HCT116 (cell line): ENCODE measurements around the gene MAPKAP1. TPM values are rescaled to one million over a fixed set of nuclear protein-coding genes. Genes with fewer than 3 reads are reported as not detected.

Experiments
- ATAC-seq: fragments of 200-7000 bp; cut with Tn5 transposase; 2 replicates; pipeline ENCODE4 v1.9.1; 2020; ENCODE audit warnings: mild to moderate bottlenecking, moderate library complexity
- BruUV-seq: library from RNA; stranded (reverse); fragments of 400-500 nt; replicated peaks from 2 replicates; lab custom pipeline; 2021; lab: Mats Ljungman, UMichigan
- CTCF ChIA-PET: fragments of 300-600 bp; sonication (Branson Sonifier 250); formaldehyde crosslinking; loops from one replicate; lab custom pipeline; 2021; ENCODE audit warnings: antibody characterized with exemption; lab: Charles Lee
- POLR2A ChIA-PET: fragments of 300-600, 350-600 bp; sonication (Branson Sonifier 250); formaldehyde crosslinking; loops from one replicate; lab custom pipeline; 2021; ENCODE audit warnings: antibody characterized with exemption; lab: Charles Lee
- RAD21 ChIA-PET, 2 experiments: fragments of 300-600 bp; sonication (Branson Sonifier 250); formaldehyde crosslinking; loops; one replicate each; lab custom pipeline; 2023; ENCODE audit warnings: low total read pairs in 2 of 2; ENCODE audit not compliant: uncharacterized antibody in 2 of 2, unreplicated experiment in 2 of 2, low non-redundant PET in 1 of 2; lab: Charles Lee
- DNase-seq: peaks from one replicate; pipeline ENCODE4 v3.0.0-alpha.2; 2010; ENCODE audit warnings: low read depth, low spot score
- H2AFZ ChIP-seq: fragments of 200-600 bp; shearing (Covaris generic), sonication (generic); 2 replicates; pipeline ENCODE4 v1.6.1; 2017; ENCODE audit warnings: low read depth, mixed run types, mixed read lengths, antibody characterized with exemption, low read length; ENCODE audit not compliant: poor library complexity, severe bottlenecking
- H3K27ac ChIP-seq: 2 replicates; pipeline ENCODE4 v1.5.1; 2012; ENCODE audit warnings: low read depth, low read length
- H3K27me3 ChIP-seq: fragments of 200-600 bp; sonication (generic); 2 replicates; pipeline ENCODE4 v1.6.1; 2016; ENCODE audit warnings: mixed run types, low read length, mixed read lengths; ENCODE audit not compliant: insufficient read depth
- H3K36me3 ChIP-seq, 2 experiments: fragments of 200-500 bp in 1 of 2; fragments of 200-600 bp in 1 of 2; sonication (Bioruptor generic) in 1 of 2; sonication (generic) in 1 of 2; 2 replicates each; pipeline versions ENCODE4 v1.5.1 to v1.6.1; 2014 to 2016; ENCODE audit warnings: low read length in 2 of 2, inconsistent platforms in 1 of 2, mixed read lengths in 1 of 2, mixed run types in 1 of 2; ENCODE audit not compliant: insufficient read depth in 2 of 2, control insufficient read depth in 1 of 2
- H3K4me1 ChIP-seq, 2 experiments: fragments of 200-600 bp in 1 of 2; sonication (generic) in 1 of 2; 2 replicates each; pipeline versions ENCODE4 v1.5.1 to v1.6.1; 2012 to 2017; ENCODE audit warnings: low read length in 2 of 2, inconsistent platforms in 1 of 2, mild to moderate bottlenecking in 1 of 2, mixed read lengths in 1 of 2, mixed run types in 1 of 2, moderate library complexity in 1 of 2; ENCODE audit not compliant: insufficient read depth in 2 of 2, control insufficient read depth in 1 of 2
- H3K4me2 ChIP-seq: fragments of 200-600 bp; sonication (generic); 2 replicates; pipeline ENCODE4 v1.6.1; 2017; ENCODE audit warnings: mixed run types, low read length, mixed read lengths
- H3K4me3 ChIP-seq, 2 experiments: fragments of 200-600 bp in 1 of 2; sonication (generic) in 1 of 2; replicated peaks in 1 of 2; 2 replicates each; pipeline ENCODE4 v1.5.1; 2011 to 2016; ENCODE audit warnings: low read length in 2 of 2, control low read depth in 1 of 2, low read depth in 1 of 2, mild to moderate bottlenecking in 1 of 2, mixed read lengths in 1 of 2, mixed run types in 1 of 2
- H3K79me2 ChIP-seq: fragments of 200-600 bp; sonication (generic); 2 replicates; pipeline ENCODE4 v1.6.1; 2017; ENCODE audit warnings: mild to moderate bottlenecking, mixed run types, low read length, moderate library complexity, mixed read lengths; ENCODE audit not compliant: insufficient read depth
- H3K9ac ChIP-seq: fragments of 200-600 bp; sonication (generic); 2 replicates; pipeline ENCODE4 v1.6.1; 2016; ENCODE audit warnings: low read length, mixed read lengths
- H3K9me2 ChIP-seq: fragments of 200-600 bp; sonication (generic), shearing (Covaris generic); 2 replicates; pipeline ENCODE4 v1.6.1; 2017; ENCODE audit warnings: mixed run types, mild to moderate bottlenecking, moderate library complexity; ENCODE audit not compliant: insufficient read depth
- H3K9me3 ChIP-seq, 2 experiments: fragments of 200-500 bp in 1 of 2; fragments of 200-600 bp in 1 of 2; sonication (Bioruptor generic) in 1 of 2; sonication (generic) in 1 of 2; 2 replicates each; pipeline ENCODE4 v1.6.1; 2014 to 2017; ENCODE audit warnings: low read length in 2 of 2, mixed read lengths in 2 of 2, inconsistent platforms in 1 of 2, low read depth in 1 of 2, mild to moderate bottlenecking in 1 of 2, mixed run types in 1 of 2, moderate library complexity in 1 of 2; ENCODE audit not compliant: control insufficient read depth in 1 of 2, insufficient read depth in 1 of 2
- H4K20me1 ChIP-seq: fragments of 200-600 bp; sonication (generic), shearing (Covaris generic); 2 replicates; pipeline ENCODE4 v1.6.1; 2017; ENCODE audit warnings: mixed run types, mild to moderate bottlenecking, moderate library complexity; ENCODE audit not compliant: insufficient read depth
- CBX3 ChIP-seq: IDR thresholded peaks from 2 replicates; pipeline ENCODE4 v1.6.1; 2012; ENCODE audit warnings: low read depth
- CEBPB ChIP-seq: IDR thresholded peaks from 2 replicates; pipeline ENCODE4 v1.6.1; 2012; ENCODE audit warnings: low read depth
- CTCF ChIP-seq, 3 experiments: fragments of 200-600 bp in 1 of 3; sonication (generic) in 1 of 3; IDR thresholded peaks in 2 of 3; conservative IDR thresholded peaks in 1 of 3; 2 replicates each; pipeline ENCODE4 v1.5.1; 2012 to 2017; ENCODE audit warnings: low read depth in 2 of 3, low read length in 2 of 3, antibody characterized with exemption in 1 of 3, borderline replicate concordance in 1 of 3, control low read depth in 1 of 3, mild to moderate bottlenecking in 1 of 3, mixed read lengths in 1 of 3, mixed run types in 1 of 3, moderate library complexity in 1 of 3; ENCODE audit not compliant: insufficient read depth in 1 of 3
- EGR1 ChIP-seq: IDR thresholded peaks from 2 replicates; pipeline ENCODE4 v1.6.1; 2012; ENCODE audit warnings: low read depth
- EZH2 ChIP-seq: fragments of 200-600 bp; sonication (generic); IDR thresholded peaks from 2 replicates; pipeline ENCODE4 v1.6.1; 2017; ENCODE audit warnings: antibody characterized with exemption, mixed run types
- EZH2phosphoT487 ChIP-seq: fragments of 200-600 bp; IDR thresholded peaks from 2 replicates; pipeline ENCODE4 v1.6.1; 2018; ENCODE audit warnings: antibody characterized with exemption, borderline replicate concordance
- FOSL1 ChIP-seq: IDR thresholded peaks from 2 replicates; pipeline ENCODE4 v1.6.1; 2012; ENCODE audit warnings: low read depth
- JUND ChIP-seq: IDR thresholded peaks from 2 replicates; pipeline ENCODE4 v1.6.1; 2012
- POLR2AphosphoS5 ChIP-seq: IDR thresholded peaks from 2 replicates; pipeline ENCODE4 v1.6.1; 2011; ENCODE audit warnings: mild to moderate bottlenecking, low read depth, low read length, moderate library complexity
- RAD21 ChIP-seq: IDR thresholded peaks from 2 replicates; pipeline ENCODE4 v1.6.1; 2012; ENCODE audit warnings: low read depth, mild to moderate bottlenecking
- REST ChIP-seq: IDR thresholded peaks from 2 replicates; pipeline ENCODE4 v1.6.1; 2012; ENCODE audit warnings: low read depth
- SIN3A ChIP-seq: IDR thresholded peaks from 2 replicates; pipeline ENCODE4 v1.6.1; 2012; ENCODE audit warnings: low read depth
- SP1 ChIP-seq: IDR thresholded peaks from 2 replicates; pipeline ENCODE4 v1.6.1; 2012; ENCODE audit warnings: low read depth
- SRF ChIP-seq: IDR thresholded peaks from 2 replicates; pipeline ENCODE4 v1.6.1; 2012; ENCODE audit warnings: low read depth
- TCF7L2 ChIP-seq: IDR thresholded peaks from 2 replicates; pipeline ENCODE4 v1.7.0; 2011; ENCODE audit warnings: borderline replicate concordance, inconsistent platforms; ENCODE audit not compliant: insufficient read depth, insufficient read length; ENCODE audit errors: extremely low read depth
- YY1 ChIP-seq: IDR thresholded peaks from 2 replicates; pipeline ENCODE4 v1.6.1; 2011; ENCODE audit warnings: low read length, low read depth, moderate library complexity, mild to moderate bottlenecking; ENCODE audit not compliant: insufficient replicate concordance; ENCODE audit errors: extremely low read depth
- ZBTB33 ChIP-seq: IDR thresholded peaks from 2 replicates; pipeline ENCODE4 v1.6.1; 2011; ENCODE audit warnings: mild to moderate bottlenecking, low read length, moderate library complexity; ENCODE audit not compliant: insufficient replicate concordance; ENCODE audit errors: extremely low read depth
- ZFX ChIP-seq: fragments of 450-650 bp; IDR thresholded peaks from 2 replicates; pipeline ENCODE4 v1.6.1; 2017
- intact Hi-C: fragments of 100-400 bp; cut with micrococcal nuclease; formaldehyde crosslinking; loops from 2 replicates; pipeline ENCODE4 v1.10.0; 2022
- total RNA-seq: library from RNA; stranded (reverse); gene quantifications from one replicate; pipeline ENCODE4 v1.2.1, GENCODE V29; 2021; ENCODE audit not compliant: unreplicated experiment
- TF ChIP-seq, protein P1 (sequence below): IDR thresholded peaks from 2 replicates; pipeline ENCODE4 v1.6.1; 2012

The MAPKAP1 gene
- total RNA-seq, 1 experiment from 2014 or later, result 72.5 TPM

DNA sequence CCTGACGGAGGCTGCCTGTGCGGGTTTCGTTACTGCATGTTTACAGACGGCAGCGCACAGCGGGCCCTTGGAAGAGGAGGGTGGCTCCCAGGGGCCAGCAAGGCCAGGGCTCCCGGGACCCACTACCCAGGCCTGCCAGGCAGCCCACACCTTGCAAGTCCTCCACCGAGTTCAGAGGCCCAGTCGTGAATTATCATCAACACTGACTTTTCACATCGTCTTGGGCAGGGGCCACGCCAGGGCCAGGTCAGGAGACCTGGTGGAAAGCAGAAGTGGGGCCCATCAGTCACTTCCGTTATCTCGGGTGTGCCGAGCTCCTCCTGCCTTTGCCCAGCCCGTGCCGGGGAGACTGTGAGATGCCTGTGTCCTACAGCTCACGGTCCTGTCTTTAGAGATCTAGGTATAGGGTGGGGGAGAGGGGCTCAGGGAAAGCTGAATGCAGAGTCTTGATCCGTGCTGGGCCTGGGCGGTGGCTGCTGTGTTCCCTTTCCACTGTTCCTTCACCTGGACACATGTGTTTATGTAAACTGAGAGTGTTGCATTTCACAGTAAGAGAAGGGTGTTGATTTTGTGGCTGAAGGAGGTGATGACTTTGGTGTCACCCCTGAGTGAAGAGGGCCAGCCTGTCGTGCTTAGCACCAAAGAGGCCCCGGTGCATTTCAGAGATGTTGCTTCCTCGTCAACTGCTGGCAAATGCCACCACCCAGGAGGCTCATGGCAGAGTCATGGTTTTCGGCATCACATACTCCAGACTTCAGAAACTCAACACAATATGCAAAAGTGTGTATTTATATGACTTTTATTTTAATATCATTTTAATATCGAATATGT is 270.2 kb downstream of the MAPKAP1 start:
- POLR2A ChIA-PET, result no interaction called here
- BruUV-seq, result no TSS peak
- H3K4me1 ChIP-seq, result no peaks in the 10 kb centered on the region
- no peak overlapping the region for H3K27ac ChIP-seq
- H3K4me2 ChIP-seq, result no peak overlapping the region
- no peak overlapping the region for H3K9ac ChIP-seq
- H3K27me3 ChIP-seq, result no peaks in the 10 kb centered on the region
- no peaks in the 10 kb centered on the region for H4K20me1 ChIP-seq
- intact Hi-C loops, result no loop called here
- no peaks in the 10 kb centered on the region; a peak in 1 of 4 replicates for H3K36me3 ChIP-seq
- H2AFZ ChIP-seq, result no peak overlapping the region
- ATAC-seq, result no peak
- RAD21 ChIA-PET, result no interaction called here
- no peak for TF ChIP-seq RAD21
- TF ChIP-seq ZBTB33, result no peak
- no peak for TF ChIP-seq EZH2
- no peak for TF ChIP-seq EZH2phosphoT487
- TF ChIP-seq, protein P1, sequence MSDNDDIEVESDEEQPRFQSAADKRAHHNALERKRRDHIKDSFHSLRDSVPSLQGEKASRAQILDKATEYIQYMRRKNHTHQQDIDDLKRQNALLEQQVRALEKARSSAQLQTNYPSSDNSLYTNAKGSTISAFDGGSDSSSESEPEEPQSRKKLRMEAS, result no peak
- no peak for TF ChIP-seq REST
- no peak for TF ChIP-seq CEBPB
- no peak for TF ChIP-seq SRF
- TF ChIP-seq TCF7L2, result no peak
- no peak for TF ChIP-seq POLR2AphosphoS5
- TF ChIP-seq SP1, result no peak
- TF ChIP-seq EGR1, result no peak
- TF ChIP-seq CTCF (IDR thresholded peaks at IDR 0.05 in 2 of 3, conservative IDR thresholded peaks at IDR 0.05 in 1 of 3; ENCODE audit: borderline replicate concordance in 1 of 3, insufficient read depth in 1 of 3, low read depth in 2 of 3, low read length in 2 of 3), result no peak
- no peak for TF ChIP-seq SIN3A
- TF ChIP-seq JUND, result no peak
- no peak for TF ChIP-seq YY1
- TF ChIP-seq FOSL1, result no peak
- TF ChIP-seq CBX3, result no peak
- no peak for TF ChIP-seq ZFX
- TF ChIP-seq, all 23 proteins: peak for 0
- CTCF ChIA-PET, result no interaction called here
- Histone ChIP-seq H3K4me3 (no peak overlapping the region), H3K9me3 (no peaks in the 10 kb centered on the region), H3K79me2 (no peaks in the 10 kb centered on the region), H3K9me2 (no peaks in the 10 kb centered on the region)
- DNase-seq, result no peak
